Ishikawa (cell line): ENCODE data around the gene CNTNAP5.

Experiments
- CEBPB ChIP-seq: IDR thresholded peaks from 2 replicates; pipeline ENCODE4 v1.6.1; 2012
- CREB1 ChIP-seq: IDR thresholded peaks from 2 replicates; pipeline ENCODE4 v1.6.1; 2012; ENCODE audit warnings: low read depth
- EGR1 ChIP-seq: IDR thresholded peaks from 2 replicates; pipeline ENCODE4 v1.6.1; 2012
- EP300 ChIP-seq: IDR thresholded peaks from 2 replicates; pipeline ENCODE4 v1.6.1; 2012; ENCODE audit warnings: borderline replicate concordance
- FOXM1 ChIP-seq: IDR thresholded peaks from 2 replicates; pipeline ENCODE4 v1.6.1; 2012; ENCODE audit warnings: low read depth, borderline replicate concordance
- NFIC ChIP-seq: IDR thresholded peaks from 2 replicates; pipeline ENCODE4 v1.6.1; 2012
- RAD21 ChIP-seq: IDR thresholded peaks from 2 replicates; pipeline ENCODE4 v1.6.1; 2012; ENCODE audit warnings: low read depth
- REST ChIP-seq: IDR thresholded peaks from 2 replicates; pipeline ENCODE4 v1.6.1; 2012; ENCODE audit warnings: low read depth, mild to moderate bottlenecking
- TAF1 ChIP-seq: IDR thresholded peaks from 2 replicates; pipeline ENCODE4 v1.6.1; 2012; ENCODE audit warnings: low read depth, mild to moderate bottlenecking
- YY1 ChIP-seq: IDR thresholded peaks from 2 replicates; pipeline ENCODE4 v1.6.1; 2012; ENCODE audit warnings: low read depth
- TF ChIP-seq, protein P1 (sequence below): IDR thresholded peaks from 2 replicates; pipeline ENCODE4 v1.6.1; 2012

DNA sequence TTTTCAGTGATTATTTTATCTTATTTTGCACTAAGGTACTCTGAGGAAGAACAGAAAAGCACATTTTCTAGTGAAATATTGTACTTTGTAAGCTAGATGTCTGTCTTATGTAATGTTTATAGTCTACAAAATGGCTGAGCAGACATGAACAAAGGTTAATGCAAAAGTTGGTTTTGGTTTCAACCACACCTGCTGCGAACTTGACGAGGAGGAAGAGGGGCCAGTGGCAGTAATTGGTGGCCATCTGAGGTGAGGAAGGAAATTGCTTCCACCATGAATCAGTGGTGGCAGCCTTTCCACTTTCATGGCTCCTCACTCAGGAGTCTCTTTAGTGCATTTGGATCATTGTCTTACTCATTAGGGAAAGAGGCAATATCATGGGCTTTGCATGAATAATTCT is 894.2 kb downstream of the CNTNAP5 start:
- TF ChIP-seq TAF1 = no peak
- no peak for TF ChIP-seq EGR1
- TF ChIP-seq EP300 = no peak
- TF ChIP-seq, protein P1, sequence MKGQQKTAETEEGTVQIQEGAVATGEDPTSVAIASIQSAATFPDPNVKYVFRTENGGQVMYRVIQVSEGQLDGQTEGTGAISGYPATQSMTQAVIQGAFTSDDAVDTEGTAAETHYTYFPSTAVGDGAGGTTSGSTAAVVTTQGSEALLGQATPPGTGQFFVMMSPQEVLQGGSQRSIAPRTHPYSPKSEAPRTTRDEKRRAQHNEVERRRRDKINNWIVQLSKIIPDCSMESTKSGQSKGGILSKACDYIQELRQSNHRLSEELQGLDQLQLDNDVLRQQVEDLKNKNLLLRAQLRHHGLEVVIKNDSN = no peak
- TF ChIP-seq RAD21 = no peak
- TF ChIP-seq REST = no peak
- TF ChIP-seq NFIC = no peak
- TF ChIP-seq CREB1 = no peak
- TF ChIP-seq FOXM1 = no peak
- TF ChIP-seq CEBPB = no peak
- no peak for TF ChIP-seq YY1
